ENCODE results near the gene CNTF. TPM values are rescaled to one million over a fixed set of nuclear protein-coding genes. Genes with fewer than 3 reads are reported as not detected.
"Not testable (repeated sequence)": the region's sequence is repeated elsewhere in the genome, so short reads cannot be mapped to it uniquely, and the experiment has no call there.

Gene CNTF, protein sequence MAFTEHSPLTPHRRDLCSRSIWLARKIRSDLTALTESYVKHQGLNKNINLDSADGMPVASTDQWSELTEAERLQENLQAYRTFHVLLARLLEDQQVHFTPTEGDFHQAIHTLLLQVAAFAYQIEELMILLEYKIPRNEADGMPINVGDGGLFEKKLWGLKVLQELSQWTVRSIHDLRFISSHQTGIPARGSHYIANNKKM
- total RNA-seq (2012; rRNA removed): 2.3 and 2.6 TPM in 2 replicates

DNA sequence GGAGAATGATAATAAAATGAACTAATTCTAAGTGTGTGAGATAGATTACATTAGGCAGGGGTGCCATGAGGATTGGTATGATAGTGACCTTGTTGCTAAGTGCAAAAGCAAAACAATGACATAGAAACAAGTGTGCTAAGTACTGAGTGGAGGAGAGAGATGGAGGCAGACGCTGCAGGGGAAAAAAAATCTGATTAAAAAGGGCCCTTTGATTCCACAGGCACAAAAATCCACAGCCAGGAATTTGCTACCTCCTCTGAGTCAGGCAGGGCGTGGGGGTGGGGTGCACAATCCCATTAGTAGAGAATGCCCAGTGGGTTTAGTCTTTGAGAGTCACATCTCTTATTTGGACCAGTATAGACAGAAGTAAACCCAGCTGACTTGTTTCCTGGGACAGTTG is at the start of gene CNTF:
Gene CNTF (plus strand): TSS at position 322 of the 400 bp plus-strand sequence. CDS start 88 bp downstream, outside the sequence.
- H3K9me3 ChIP-seq (replicated peaks; ENCODE audit: low read length): no peaks in the 10 kb centered on the region
- no peak within 1 kb of the TSS for H3K4me3 ChIP-seq (ENCODE audit: low read length)
- H3K36me3 ChIP-seq (ENCODE audit: insufficient read depth, low read length): peaks cover 73% of the 10 kb centered on the region
- no peaks in the 10 kb centered on the region for H3K27me3 ChIP-seq (ENCODE audit: control insufficient read depth, insufficient read depth, low read length)
- H3K9ac ChIP-seq (ENCODE audit: low read depth, low read length): no peak within 1 kb of the TSS
- H3K4me2 ChIP-seq (ENCODE audit: low read length): no peak within 1 kb of the TSS
- H3K4me1 ChIP-seq (ENCODE audit: control insufficient read depth, insufficient read depth, low read length): peaks cover 46% of the 10 kb centered on the region

DNA sequence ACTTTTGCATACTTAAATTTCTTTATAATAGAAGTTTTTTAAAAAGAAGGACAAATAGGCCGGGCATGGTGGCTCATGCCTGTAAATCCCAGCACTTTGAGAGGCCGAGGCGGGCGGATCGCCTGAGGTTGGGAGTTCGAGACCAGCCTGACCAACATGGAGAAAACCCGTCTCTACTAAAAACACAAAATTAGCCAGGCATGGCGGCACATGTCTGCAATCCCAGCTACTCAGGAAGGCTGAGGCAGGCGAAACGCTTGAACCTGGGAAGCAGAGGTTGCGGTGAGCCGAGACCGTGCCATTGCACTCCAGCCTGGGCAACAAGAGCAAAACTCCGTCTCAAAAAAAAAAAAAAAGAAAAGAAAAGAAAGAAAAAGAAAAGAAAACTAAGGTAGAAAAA is 49.6 kb upstream of the CNTF start:
- Histone ChIP-seq H3K4me3 (ENCODE audit: low read length) (peak overlapping the region; percentile 10), H3K4me1 (ENCODE audit: control insufficient read depth, insufficient read depth, low read length) (peaks cover 39% of the 10 kb centered on the region), H3K9ac (ENCODE audit: low read depth, low read length) (peak overlapping the region; percentile 58), H3K4me2 (ENCODE audit: low read length) (peak overlapping the region; percentile 90)
- not testable (repeated sequence) for H3K9me3 ChIP-seq (replicated peaks; ENCODE audit: low read length); H3K27me3 ChIP-seq (ENCODE audit: control insufficient read depth, insufficient read depth, low read length); H3K36me3 ChIP-seq (ENCODE audit: insufficient read depth, low read length)

DNA sequence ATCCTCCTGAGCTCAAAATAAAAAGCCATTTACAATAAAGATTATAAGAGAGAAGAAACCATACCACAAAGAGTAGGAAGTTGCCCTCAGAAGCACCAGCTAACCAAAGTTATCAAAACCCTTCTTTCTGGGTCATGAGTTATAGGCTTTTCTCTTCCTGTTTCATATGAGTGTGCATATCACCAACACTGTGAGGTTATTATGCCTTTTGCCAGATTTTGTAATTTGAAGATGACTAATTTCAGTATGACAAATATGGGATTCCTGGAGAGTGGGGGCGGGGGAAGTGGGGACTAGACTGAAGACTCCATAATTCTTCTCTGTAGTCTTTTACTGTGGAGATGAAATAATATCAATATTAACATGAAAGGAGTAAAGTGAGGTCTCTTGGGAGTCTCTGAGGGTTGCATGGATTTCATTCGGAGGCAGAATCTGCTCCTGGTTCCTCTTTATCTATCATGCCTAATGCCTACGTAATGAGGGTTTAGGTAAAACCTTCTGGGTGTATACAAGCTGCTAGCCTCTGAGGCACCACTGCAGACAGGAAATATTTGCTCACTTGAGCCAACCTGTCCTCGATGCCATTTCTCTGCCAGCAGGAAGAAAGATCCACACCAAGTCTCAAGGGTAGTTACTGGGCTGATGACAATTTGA is 48.9 kb upstream of the CNTF start:
- H3K9ac ChIP-seq (ENCODE audit: low read depth, low read length): peak overlapping the region; percentile 97

DNA sequence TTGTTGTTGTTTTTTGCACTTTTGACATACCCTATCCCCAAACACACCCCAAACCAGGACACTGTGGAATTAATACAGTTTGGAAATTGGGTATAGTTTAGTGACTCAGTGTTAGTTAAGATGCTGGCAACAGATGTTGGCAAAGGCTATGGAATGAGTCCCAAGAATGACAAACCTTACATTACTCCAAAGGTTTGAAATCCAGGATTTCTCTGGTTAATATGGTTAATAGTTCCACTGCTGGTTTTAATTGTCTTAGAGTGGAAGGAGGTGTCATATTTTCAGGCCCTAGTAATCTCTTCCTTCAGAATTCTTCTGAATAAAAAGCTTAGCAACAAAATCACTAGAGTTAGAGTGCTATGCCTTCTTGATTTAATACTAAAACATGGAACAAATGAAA is 47.6 kb upstream of the CNTF start:
- Histone ChIP-seq H3K36me3 (ENCODE audit: insufficient read depth, low read length) (peaks cover 3% of the 10 kb centered on the region), H3K9ac (ENCODE audit: low read depth, low read length) (peak overlapping the region; percentile 97), H3K4me3 (ENCODE audit: low read length) (peak overlapping the region; percentile 65), H3K4me2 (ENCODE audit: low read length) (peak overlapping the region; percentile 90), H3K4me1 (ENCODE audit: control insufficient read depth, insufficient read depth, low read length) (peaks cover 39% of the 10 kb centered on the region), H3K27me3 (ENCODE audit: control insufficient read depth, insufficient read depth, low read length) (no peaks in the 10 kb centered on the region), H3K9me3 (replicated peaks; ENCODE audit: low read length) (no peaks in the 10 kb centered on the region)

More for the DNA sequence above, 48.9 kb upstream of the CNTF start:
- no peaks in the 10 kb centered on the region for H3K27me3 ChIP-seq (ENCODE audit: control insufficient read depth, insufficient read depth, low read length)
- peak overlapping the region; percentile 90 for H3K4me2 ChIP-seq (ENCODE audit: low read length)
- H3K9me3 ChIP-seq (replicated peaks; ENCODE audit: low read length): no peaks in the 10 kb centered on the region
- H3K4me3 ChIP-seq (ENCODE audit: low read length): peak overlapping the region; percentile 65
- peaks cover 10% of the 10 kb centered on the region for H3K36me3 ChIP-seq (ENCODE audit: insufficient read depth, low read length)
- peaks cover 39% of the 10 kb centered on the region for H3K4me1 ChIP-seq (ENCODE audit: control insufficient read depth, insufficient read depth, low read length)

DNA sequence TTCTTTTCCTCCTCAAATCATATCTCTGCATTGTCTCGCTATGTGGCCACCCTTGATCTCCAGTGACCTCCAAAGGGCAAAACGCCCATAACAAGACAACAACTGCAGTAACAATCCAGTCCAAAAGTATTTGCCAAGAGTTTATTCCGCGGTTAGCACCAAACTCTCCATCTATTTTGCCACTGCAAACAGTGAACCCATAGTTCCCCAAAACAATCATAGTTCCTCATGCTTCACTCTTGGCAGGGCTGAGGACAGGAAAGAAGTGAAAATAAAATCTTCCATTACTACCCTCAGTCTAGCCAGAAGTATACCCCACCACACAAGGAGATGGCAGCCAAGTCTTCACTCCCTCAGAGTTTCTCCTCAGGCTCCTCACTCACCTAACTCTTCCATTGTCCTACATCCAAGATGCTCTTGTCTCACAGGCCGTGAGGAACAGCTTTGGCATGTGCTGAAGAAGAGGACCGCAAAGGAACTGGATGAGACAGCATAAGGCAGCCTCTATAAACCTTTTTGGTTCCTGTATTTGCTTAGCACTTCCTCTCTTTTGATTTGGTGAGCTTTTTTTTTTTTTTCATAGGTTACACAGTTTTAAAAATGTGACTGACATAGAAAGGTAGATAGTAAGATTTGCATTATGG is 47.0 kb upstream of the CNTF start, which contains the start of gene LPXN:
Gene LPXN (minus strand): TSS at position 480 of the 644 bp plus-strand sequence. CDS start 84 bp downstream, at position 396.
- H3K9me3 ChIP-seq (replicated peaks; ENCODE audit: low read length): no peaks in the 10 kb centered on the region
- peak within 1 kb of the TSS; percentile 97 for H3K9ac ChIP-seq (ENCODE audit: low read depth, low read length)
- no peaks in the 10 kb centered on the region for H3K27me3 ChIP-seq (ENCODE audit: control insufficient read depth, insufficient read depth, low read length)
- peaks cover 39% of the 10 kb centered on the region for H3K4me1 ChIP-seq (ENCODE audit: control insufficient read depth, insufficient read depth, low read length)
- peak within 1 kb of the TSS; percentile 90 for H3K4me3 ChIP-seq (ENCODE audit: low read length)
- H3K4me2 ChIP-seq (ENCODE audit: low read length): peak within 1 kb of the TSS; percentile 90
- peaks cover under 1% of the 10 kb centered on the region for H3K36me3 ChIP-seq (ENCODE audit: insufficient read depth, low read length)

DNA sequence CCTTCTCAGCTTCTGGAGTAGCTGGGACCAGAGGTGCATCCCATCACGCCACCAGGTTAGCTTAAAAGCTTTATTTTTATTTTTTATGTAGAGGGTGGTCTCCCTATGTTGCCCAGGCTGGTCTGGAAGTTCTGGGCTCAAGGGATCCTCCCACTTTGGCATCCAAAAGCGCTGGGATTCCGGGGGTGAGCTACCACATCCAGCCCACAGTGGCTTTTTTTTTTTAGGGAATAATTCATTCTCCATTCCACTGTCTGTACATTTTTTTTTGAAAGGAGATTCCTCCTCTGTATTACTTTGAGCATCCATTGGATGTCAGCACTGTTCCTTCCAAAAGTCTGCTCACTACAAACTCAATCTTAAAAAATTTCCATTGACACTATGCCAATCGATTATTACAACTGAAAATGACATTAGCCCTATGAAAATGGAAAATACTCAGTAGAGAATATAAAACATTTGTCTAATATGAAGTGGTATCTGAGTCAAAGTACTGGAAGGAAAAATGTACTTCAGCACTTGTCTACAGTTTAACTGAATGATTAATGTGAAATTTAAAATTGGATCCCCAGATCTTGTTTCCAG is 45.5 kb upstream of the CNTF start:
- peak overlapping the region; percentile 90 for H3K4me2 ChIP-seq (ENCODE audit: low read length)
- H3K4me1 ChIP-seq (ENCODE audit: control insufficient read depth, insufficient read depth, low read length): peaks cover 52% of the 10 kb centered on the region
- H3K9ac ChIP-seq (ENCODE audit: low read depth, low read length): peak overlapping the region; percentile 97
- H3K36me3 ChIP-seq (ENCODE audit: insufficient read depth, low read length): no peaks in the 10 kb centered on the region
- H3K9me3 ChIP-seq (replicated peaks; ENCODE audit: low read length): no peaks in the 10 kb centered on the region
- H3K4me3 ChIP-seq (ENCODE audit: low read length): peak overlapping the region; percentile 90
- H3K27me3 ChIP-seq (ENCODE audit: control insufficient read depth, insufficient read depth, low read length): no peaks in the 10 kb centered on the region

DNA sequence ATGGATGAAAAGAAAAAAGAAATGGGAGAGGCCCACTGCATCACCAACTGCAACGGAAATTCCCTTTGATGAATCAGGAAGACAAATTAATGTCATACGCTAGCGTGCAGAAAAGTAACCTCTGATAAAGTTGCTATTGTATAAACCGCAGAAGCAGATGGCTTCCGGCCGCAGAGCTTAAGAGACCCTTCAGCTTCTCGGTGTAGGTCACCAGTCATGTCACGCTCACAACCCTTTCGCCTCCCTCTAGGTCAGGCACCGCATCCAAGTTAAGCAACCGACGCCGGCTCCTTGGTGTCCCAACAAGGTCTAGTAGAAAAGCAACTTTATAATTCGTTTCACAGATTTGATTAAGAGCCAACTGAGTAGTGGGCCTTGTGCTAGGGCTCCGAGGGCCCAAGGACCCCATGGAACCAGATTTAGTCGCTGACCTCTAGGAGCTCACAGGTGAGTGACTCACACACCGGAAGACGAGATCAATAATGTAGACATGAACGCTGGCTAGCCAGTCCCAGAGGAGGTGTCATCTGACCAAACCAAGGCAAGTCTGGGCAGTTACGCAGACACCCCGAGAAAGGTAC is 44.8 kb upstream of the CNTF start:
- Histone ChIP-seq H3K4me2 (ENCODE audit: low read length) (peak overlapping the region; percentile 90), H3K9me3 (replicated peaks; ENCODE audit: low read length) (no peaks in the 10 kb centered on the region), H3K27me3 (ENCODE audit: control insufficient read depth, insufficient read depth, low read length) (no peaks in the 10 kb centered on the region), H3K4me1 (ENCODE audit: control insufficient read depth, insufficient read depth, low read length) (peaks cover 53% of the 10 kb centered on the region), H3K9ac (ENCODE audit: low read depth, low read length) (peak overlapping the region; percentile 97), H3K4me3 (ENCODE audit: low read length) (peak overlapping the region; percentile 90), H3K36me3 (ENCODE audit: insufficient read depth, low read length) (no peaks in the 10 kb centered on the region)

DNA sequence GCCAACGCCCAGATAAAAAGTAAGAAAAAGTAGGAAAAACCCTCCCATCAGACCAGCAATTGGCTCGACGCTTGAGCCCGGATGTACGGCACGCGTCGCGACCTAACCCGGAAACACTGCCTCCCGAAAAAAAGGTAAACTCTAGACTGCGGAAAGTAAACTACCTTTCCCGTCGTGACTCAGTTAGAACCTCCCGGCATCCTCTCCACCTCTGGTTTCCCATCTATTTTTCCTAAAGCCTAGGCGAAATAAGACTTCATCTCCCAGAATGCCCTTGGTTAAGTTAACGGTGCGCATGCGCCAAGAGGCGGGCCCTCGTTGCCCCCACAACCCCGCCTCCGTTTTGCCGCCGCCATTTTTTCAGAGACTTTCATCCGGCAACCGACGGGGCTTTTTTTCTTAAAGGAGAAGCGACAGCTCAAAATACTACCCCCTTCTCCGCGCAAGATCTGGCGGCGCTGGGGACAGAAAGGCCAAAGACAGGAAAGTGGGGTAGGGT is 44.3 kb upstream of the CNTF start:
- no peaks in the 10 kb centered on the region for H3K27me3 ChIP-seq (ENCODE audit: control insufficient read depth, insufficient read depth, low read length)
- no peaks in the 10 kb centered on the region for H3K36me3 ChIP-seq (ENCODE audit: insufficient read depth, low read length)
- peaks cover 53% of the 10 kb centered on the region for H3K4me1 ChIP-seq (ENCODE audit: control insufficient read depth, insufficient read depth, low read length)
- H3K9ac ChIP-seq (ENCODE audit: low read depth, low read length): peak overlapping the region; percentile 97
- H3K4me2 ChIP-seq (ENCODE audit: low read length): peak overlapping the region; percentile 90
- H3K4me3 ChIP-seq (ENCODE audit: low read length): peak overlapping the region; percentile 90
- no peaks in the 10 kb centered on the region for H3K9me3 ChIP-seq (replicated peaks; ENCODE audit: low read length)

DNA sequence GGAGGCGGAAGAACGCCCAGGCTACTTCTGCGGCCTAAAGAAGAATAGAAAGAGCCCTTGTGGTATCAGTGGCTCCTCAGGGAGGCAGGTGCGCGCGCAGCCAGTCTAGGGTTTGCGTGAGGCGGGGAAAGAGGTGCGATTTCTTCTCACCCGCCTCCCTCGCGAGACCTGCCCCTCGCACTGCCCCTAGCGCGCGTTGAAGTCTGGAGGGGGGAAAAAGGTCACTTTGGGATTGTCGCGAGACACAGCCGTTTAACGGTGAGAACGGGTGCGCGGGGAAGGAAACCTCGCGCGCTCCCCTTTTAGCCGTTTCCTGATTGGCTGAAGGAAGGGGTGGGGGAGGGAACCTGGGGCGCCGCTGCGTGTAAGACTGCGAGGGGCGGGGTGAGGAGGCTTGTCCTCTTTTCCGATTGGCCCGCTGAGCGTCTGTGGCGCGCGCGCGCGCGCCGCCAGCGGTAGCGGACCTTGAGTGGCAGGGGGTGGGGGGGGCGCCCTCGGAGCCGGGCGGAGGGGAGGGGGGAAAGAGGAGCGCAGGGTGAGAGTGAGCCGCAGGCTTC is 43.8 kb upstream of the CNTF start, which contains the start of gene ZFP91:
Gene ZFP91 (plus strand): TSS at position 429 of the 557 bp plus-strand sequence. CDS start 219 bp downstream, outside the sequence.
- H3K9me3 ChIP-seq (replicated peaks; ENCODE audit: low read length): no peaks in the 10 kb centered on the region
- H3K4me3 ChIP-seq (ENCODE audit: low read length): peak within 1 kb of the TSS; percentile 90
- H3K9ac ChIP-seq (ENCODE audit: low read depth, low read length): peak within 1 kb of the TSS; percentile 99
- H3K4me1 ChIP-seq (ENCODE audit: control insufficient read depth, insufficient read depth, low read length): peaks cover 53% of the 10 kb centered on the region
- H3K4me2 ChIP-seq (ENCODE audit: low read length): peak within 1 kb of the TSS; percentile 90
- H3K27me3 ChIP-seq (ENCODE audit: control insufficient read depth, insufficient read depth, low read length): no peaks in the 10 kb centered on the region
- no peaks in the 10 kb centered on the region for H3K36me3 ChIP-seq (ENCODE audit: insufficient read depth, low read length)

DNA sequence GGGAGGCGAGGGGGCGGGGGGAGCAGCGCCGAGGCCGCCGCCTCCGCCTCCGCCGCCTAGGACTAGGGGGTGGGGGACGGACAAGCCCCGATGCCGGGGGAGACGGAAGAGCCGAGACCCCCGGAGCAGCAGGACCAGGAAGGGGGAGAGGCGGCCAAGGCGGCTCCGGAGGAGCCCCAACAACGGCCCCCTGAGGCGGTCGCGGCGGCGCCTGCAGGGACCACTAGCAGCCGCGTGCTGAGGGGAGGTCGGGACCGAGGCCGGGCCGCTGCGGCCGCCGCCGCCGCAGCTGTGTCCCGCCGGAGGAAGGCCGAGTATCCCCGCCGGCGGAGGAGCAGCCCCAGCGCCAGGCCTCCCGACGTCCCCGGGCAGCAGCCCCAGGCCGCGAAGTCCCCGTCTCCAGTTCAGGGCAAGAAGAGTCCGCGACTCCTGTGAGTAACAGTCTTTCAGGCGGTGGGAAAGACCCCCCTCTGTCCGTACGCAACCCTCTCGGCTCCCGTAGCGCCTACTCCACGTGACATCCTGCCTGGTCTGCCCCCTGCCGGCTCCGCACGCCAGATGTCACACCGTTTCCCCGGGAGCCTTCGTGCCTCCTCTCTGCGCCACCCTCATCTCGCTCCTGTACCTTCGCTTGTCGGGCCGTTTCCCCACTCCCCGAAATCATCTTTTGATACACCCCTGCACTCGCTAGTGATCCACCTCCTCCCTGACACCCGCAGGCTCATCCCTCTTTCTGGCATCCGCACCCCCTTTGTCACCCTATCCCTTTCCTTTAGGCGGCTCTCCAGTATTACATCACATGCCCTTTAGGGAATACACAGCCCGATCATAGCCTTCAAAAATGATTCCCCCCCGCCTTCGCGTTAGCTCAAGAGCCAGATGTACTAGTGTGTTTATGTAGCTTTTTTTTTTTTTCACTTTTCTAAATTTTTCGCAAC is 43.0 kb upstream of the CNTF start:
- H3K9me3 ChIP-seq (replicated peaks; ENCODE audit: low read length): no peaks in the 10 kb centered on the region
- H3K4me1 ChIP-seq (ENCODE audit: control insufficient read depth, insufficient read depth, low read length): peaks cover 49% of the 10 kb centered on the region

More for the DNA sequence above, 43.0 kb upstream of the CNTF start:
- Histone ChIP-seq H3K4me3 (ENCODE audit: low read length) (peak overlapping the region; percentile 89), H3K4me2 (ENCODE audit: low read length) (peak overlapping the region; percentile 81), H3K27me3 (ENCODE audit: control insufficient read depth, insufficient read depth, low read length) (no peaks in the 10 kb centered on the region), H3K36me3 (ENCODE audit: insufficient read depth, low read length) (no peaks in the 10 kb centered on the region), H3K9ac (ENCODE audit: low read depth, low read length) (peak overlapping the region; percentile 99)

All from skeletal muscle satellite cell (primary cell).